SH-SY5Y (cell line): ENCODE measurements around the gene NSL1.

Experiments used
- GATA2 ChIP-seq: IDR thresholded peaks from 2 replicates; pipeline ENCODE4 v1.6.1; 2011; ENCODE audit warnings: mild to moderate bottlenecking, low read depth, low read length
- GATA3 ChIP-seq: IDR thresholded peaks from 2 replicates; pipeline ENCODE4 v1.6.1; 2011; ENCODE audit warnings: low read depth, mild to moderate bottlenecking, low read length, moderate library complexity

GRCh38 chr1:212816567-212817278, 25.1 kb upstream of the NSL1 start:
- TF ChIP-seq GATA2 (no peak), GATA3 (no peak)
